ENCODE measurements around the gene TMEM41B.

DNA sequence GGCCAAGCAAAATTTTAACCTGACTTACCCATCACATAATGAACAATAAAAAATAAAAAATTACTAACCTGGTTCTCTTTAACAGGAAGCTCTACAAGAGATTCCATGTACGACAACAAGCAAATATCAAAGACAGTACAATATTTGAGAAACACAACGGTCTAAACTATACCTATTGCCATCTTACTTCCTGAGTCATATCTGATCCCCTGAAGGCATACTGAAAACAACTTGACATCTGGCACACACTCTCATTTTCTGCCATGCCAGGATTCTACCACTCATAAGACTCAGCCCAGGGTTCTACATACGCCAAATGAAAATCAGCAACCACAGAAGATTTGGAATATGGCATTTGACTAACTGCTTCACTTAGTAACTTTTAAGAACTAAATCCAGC, 63.1 kb downstream of the TMEM41B start:
- TF ChIP-seq POLR2A (IDR thresholded peaks at IDR 0.05), result no peak
- TF ChIP-seq, protein P1, sequence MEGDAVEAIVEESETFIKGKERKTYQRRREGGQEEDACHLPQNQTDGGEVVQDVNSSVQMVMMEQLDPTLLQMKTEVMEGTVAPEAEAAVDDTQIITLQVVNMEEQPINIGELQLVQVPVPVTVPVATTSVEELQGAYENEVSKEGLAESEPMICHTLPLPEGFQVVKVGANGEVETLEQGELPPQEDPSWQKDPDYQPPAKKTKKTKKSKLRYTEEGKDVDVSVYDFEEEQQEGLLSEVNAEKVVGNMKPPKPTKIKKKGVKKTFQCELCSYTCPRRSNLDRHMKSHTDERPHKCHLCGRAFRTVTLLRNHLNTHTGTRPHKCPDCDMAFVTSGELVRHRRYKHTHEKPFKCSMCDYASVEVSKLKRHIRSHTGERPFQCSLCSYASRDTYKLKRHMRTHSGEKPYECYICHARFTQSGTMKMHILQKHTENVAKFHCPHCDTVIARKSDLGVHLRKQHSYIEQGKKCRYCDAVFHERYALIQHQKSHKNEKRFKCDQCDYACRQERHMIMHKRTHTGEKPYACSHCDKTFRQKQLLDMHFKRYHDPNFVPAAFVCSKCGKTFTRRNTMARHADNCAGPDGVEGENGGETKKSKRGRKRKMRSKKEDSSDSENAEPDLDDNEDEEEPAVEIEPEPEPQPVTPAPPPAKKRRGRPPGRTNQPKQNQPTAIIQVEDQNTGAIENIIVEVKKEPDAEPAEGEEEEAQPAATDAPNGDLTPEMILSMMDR (IDR thresholded peaks at IDR 0.05), result no peak

Measured in Peyer's patch (tissue), 4 donors.